LNCAP (cell line): ENCODE measurements around the gene CYB5R3.

Source experiments
- CTCF ChIP-seq: fragments of 450-650 bp; IDR thresholded peaks from 2 replicates; pipeline ENCODE4 v1.5.1; 2017; ENCODE audit warnings: mild to moderate bottlenecking

Gene CYB5R3

GRCh38 chr22:42636506-42636905 is 12.7 kb downstream of the CYB5R3 start:
- no peak for TF ChIP-seq CTCF

- TF ChIP-seq CTCF, result no peak
Measured at GRCh38 chr22:42635531-42635930, 13.7 kb downstream of the CYB5R3 start.

- no peak for TF ChIP-seq CTCF
Measured at GRCh38 chr22:42633013-42633412, 16.2 kb downstream of the CYB5R3 start.

GRCh38 chr22:42632096-42632495 is 17.1 kb downstream of the CYB5R3 start:
- TF ChIP-seq CTCF, result no peak; the same call in 1 of the 2 replicates

GRCh38 chr22:42630901-42631602 is 18.1 kb downstream of the CYB5R3 start:
- no peak for TF ChIP-seq CTCF

GRCh38 chr22:42630211-42630610 is 19.0 kb downstream of the CYB5R3 start:
- no peak for TF ChIP-seq CTCF

- no peak for TF ChIP-seq CTCF
Measured at GRCh38 chr22:42627981-42628380, 21.2 kb downstream of the CYB5R3 start.
